Duodenal mucosa (tissue), 2 donors: ENCODE results near the gene HPSE2.

Experiments
- H3K27ac ChIP-seq: one replicate; pipeline ENCODE4 v1.7.0; 2013; ENCODE audit warnings: low read depth, low read length
- H3K27me3 ChIP-seq, 2 donors: one replicate each; pipeline ENCODE4 v1.7.0; 2013; ENCODE audit warnings: low read length in 2 of 2, control low read depth in 1 of 2; ENCODE audit not compliant: insufficient read depth in 2 of 2, control insufficient read depth in 1 of 2
- H3K36me3 ChIP-seq, 2 donors: one replicate each; pipeline ENCODE4 v1.7.0; 2013; ENCODE audit warnings: low read length in 2 of 2, control low read depth in 1 of 2; ENCODE audit not compliant: insufficient read depth in 2 of 2, control insufficient read depth in 1 of 2
- H3K4me1 ChIP-seq, 2 donors: one replicate each; pipeline ENCODE4 v1.7.0; 2013; ENCODE audit warnings: low read length in 2 of 2, control low read depth in 1 of 2; ENCODE audit not compliant: insufficient read depth in 2 of 2, control insufficient read depth in 1 of 2
- H3K4me3 ChIP-seq, 2 donors: one replicate each; pipeline ENCODE4 v1.7.0; 2013; ENCODE audit warnings: low read length in 2 of 2, low read depth in 1 of 2
- H3K9ac ChIP-seq, 2 donors: one replicate each; pipeline ENCODE4 v1.7.0; 2013; ENCODE audit warnings: low read length in 2 of 2, low read depth in 1 of 2
- H3K9me3 ChIP-seq, 2 donors: one replicate each; pipeline ENCODE4 v1.7.0; 2013; ENCODE audit warnings: low read length in 2 of 2, control low read depth in 1 of 2; ENCODE audit not compliant: control insufficient read depth in 1 of 2

Gene HPSE2

DNA sequence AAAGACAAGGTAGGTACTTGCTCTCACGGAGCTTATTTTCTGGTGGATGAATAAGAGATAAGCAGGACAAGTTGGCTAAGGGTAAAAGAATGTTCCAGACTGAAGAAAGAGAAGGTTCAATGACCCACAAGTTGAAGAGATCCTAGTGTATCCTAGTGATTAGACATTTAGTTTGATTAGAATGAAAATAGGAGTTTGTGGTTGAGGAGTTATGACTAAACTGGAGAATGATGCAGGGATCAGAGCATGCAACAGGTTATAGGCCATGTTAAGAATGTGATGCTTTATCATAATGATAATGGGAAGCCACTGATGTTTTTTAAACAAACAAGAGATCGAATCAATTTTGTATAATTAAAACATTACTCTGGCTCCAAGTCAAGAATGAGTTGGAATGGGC is 357.2 kb downstream of the HPSE2 start:
- Histone ChIP-seq H3K4me1 (no peaks in the 10 kb centered on the region), H3K9me3 (no peaks in the 10 kb centered on the region), H3K9ac (no peak overlapping the region), H3K27me3 (no peaks in the 10 kb centered on the region), H3K4me3 (no peak overlapping the region), H3K27ac (no peak overlapping the region), H3K36me3 (no peaks in the 10 kb centered on the region)

DNA sequence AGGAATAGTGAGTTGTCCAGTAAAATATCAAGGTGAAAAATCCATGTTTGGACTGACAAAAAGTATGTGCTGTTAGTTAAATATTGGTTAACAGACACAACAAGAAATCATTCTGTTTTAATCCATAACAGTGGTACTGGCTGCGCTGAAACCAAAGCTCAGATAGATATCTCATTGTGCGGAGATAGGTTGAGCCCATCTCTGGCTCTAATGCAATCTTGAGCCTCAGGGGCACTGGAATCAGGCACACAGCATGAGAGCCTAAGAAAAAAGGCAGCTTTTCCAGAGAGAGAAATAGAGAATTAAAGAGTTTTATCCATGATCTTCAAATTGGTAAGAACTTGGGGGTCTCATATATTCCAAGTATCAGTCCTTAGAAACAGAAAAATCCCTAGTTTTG is 373.7 kb downstream of the HPSE2 start:
- no peak overlapping the region for H3K4me3 ChIP-seq
- H3K9me3 ChIP-seq: no peaks in the 10 kb centered on the region
- no peak overlapping the region for H3K27ac ChIP-seq
- no peaks in the 10 kb centered on the region for H3K27me3 ChIP-seq
- no peak overlapping the region for H3K9ac ChIP-seq
- H3K4me1 ChIP-seq: no peaks in the 10 kb centered on the region
- H3K36me3 ChIP-seq: no peaks in the 10 kb centered on the region

DNA sequence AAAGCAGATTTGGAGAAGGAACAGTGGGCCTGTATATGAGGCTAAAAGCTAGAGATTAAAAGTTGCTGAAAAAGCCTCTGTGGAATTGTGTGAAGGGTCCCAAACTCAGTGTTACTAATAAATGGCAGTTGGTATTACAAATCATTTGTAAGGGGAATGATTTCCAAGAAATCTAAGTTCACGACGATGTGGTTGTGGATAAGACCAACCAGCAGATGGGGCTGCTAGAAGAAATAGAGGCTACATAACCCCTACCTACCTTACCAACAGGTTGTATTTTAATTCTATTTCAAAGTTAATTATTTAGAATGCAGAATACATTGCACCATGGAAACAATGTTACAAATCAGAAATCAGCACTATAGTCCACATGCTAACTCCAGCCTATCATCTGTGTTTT is 377.1 kb downstream of the HPSE2 start:
- H3K4me1 ChIP-seq: no peaks in the 10 kb centered on the region
- H3K27ac ChIP-seq: no peak overlapping the region
- H3K4me3 ChIP-seq: no peak overlapping the region
- no peaks in the 10 kb centered on the region for H3K27me3 ChIP-seq
- H3K9me3 ChIP-seq: no peaks in the 10 kb centered on the region
- H3K9ac ChIP-seq: no peak overlapping the region
- no peaks in the 10 kb centered on the region for H3K36me3 ChIP-seq

DNA sequence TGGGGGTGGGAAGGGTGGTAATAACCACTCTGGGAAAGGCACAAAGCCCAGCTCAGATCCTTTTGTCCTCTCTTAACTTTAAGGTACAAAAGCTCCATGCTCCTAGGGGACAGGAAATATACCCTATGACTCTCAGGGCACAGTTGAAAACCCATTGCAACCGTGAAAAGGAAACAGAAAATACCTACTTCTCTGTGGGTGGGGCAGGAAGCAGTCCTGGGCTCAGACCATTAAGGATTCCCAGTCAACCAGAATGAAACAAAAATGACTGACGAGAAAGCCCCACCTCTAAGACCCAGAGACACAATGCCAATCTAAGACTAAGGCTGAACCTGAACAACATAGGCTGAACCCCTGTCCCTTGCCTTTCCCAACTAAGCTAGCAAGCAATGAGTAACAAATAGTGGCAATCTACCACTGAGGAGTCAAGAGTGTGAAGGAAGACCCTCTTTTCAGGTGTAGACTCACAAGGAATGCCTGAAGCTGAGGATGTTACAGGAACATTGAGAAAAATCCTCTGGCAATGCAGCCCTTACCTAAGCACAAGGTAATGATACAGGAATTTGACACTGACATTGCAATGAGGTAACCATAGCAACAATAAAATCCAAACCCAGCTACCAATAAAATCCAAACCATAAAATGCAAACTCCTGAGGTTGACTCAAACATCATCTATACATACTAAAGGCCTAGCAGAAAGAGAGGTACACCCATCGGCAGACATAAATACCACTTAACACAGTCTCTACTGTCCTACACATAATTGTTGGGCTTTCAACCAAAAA is 380.1 kb downstream of the HPSE2 start:
- no peak overlapping the region for H3K4me3 ChIP-seq
- H3K9me3 ChIP-seq: no peaks in the 10 kb centered on the region
- no peak overlapping the region for H3K9ac ChIP-seq
- no peaks in the 10 kb centered on the region for H3K4me1 ChIP-seq
- no peaks in the 10 kb centered on the region for H3K27me3 ChIP-seq
- H3K27ac ChIP-seq: no peak overlapping the region
- H3K36me3 ChIP-seq: no peaks in the 10 kb centered on the region

DNA sequence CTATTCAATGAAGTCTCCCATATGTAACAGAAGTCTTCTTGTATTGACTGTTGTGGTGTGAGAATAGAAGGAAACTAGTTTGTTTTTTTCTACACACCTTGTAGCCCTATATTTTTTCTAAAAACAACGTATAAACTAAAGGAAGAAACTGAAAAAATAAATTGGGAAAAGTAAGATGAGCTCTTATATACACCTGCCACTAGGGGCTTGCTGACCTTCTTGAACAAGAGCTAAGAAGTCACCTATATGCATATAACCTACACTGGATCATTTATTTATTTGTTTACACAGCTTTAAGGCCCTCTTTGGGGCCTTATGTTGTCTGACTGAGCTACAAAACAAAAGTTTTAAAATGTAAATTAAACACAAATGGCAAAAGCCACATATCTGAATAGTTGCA is 383.0 kb downstream of the HPSE2 start:
- Histone ChIP-seq H3K27me3 (no peaks in the 10 kb centered on the region), H3K9me3 (no peaks in the 10 kb centered on the region), H3K27ac (no peak overlapping the region), H3K4me1 (no peaks in the 10 kb centered on the region), H3K9ac (no peak overlapping the region), H3K4me3 (no peak overlapping the region), H3K36me3 (no peaks in the 10 kb centered on the region)

DNA sequence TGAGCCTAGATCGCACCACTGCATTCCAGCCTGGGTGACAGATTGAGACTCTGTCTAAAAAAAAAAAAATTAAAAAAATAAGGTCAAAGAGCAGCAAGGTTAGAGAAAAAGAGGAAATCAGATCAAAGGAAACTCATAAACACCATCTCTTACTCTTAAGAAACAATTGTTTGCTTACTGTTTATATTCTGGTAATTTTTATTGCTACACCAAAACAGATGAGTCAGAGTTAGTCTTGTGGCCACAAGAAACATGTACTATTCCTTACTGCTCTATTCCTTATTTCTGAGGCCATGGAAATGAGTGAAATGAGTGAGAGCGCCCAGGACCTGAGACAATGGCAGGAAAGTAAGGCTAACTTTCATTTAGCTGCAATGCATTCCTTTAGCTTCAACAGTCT is 387.3 kb downstream of the HPSE2 start:
- Histone ChIP-seq H3K27me3 (no peaks in the 10 kb centered on the region), H3K9me3 (no peaks in the 10 kb centered on the region), H3K36me3 (no peaks in the 10 kb centered on the region), H3K4me1 (no peaks in the 10 kb centered on the region), H3K27ac (no peak overlapping the region), H3K4me3 (no peak overlapping the region), H3K9ac (no peak overlapping the region)

DNA sequence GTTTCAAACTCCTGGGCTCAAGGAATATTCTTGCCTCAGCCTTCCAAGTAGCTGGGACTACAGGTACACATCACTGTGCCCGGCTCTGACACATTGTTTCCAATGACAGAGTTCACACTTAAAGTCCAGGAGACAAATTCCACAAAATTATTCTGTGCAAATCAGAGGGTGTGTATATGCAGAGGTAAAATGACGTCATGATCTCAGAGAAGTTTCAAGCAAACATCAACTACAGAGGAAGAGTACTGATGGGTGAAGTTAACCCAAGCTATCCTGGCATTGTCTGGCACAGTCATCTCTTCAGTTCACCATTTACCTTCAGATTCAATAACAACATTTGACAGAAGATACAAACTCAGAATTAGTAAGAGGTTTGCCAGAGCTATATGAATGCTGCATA is 388.9 kb downstream of the HPSE2 start:
- H3K4me1 ChIP-seq: no peaks in the 10 kb centered on the region
- no peaks in the 10 kb centered on the region for H3K9me3 ChIP-seq
- H3K27ac ChIP-seq: no peak overlapping the region
- no peak overlapping the region for H3K4me3 ChIP-seq
- H3K9ac ChIP-seq: no peak overlapping the region
- H3K36me3 ChIP-seq: no peaks in the 10 kb centered on the region
- H3K27me3 ChIP-seq: no peaks in the 10 kb centered on the region

DNA sequence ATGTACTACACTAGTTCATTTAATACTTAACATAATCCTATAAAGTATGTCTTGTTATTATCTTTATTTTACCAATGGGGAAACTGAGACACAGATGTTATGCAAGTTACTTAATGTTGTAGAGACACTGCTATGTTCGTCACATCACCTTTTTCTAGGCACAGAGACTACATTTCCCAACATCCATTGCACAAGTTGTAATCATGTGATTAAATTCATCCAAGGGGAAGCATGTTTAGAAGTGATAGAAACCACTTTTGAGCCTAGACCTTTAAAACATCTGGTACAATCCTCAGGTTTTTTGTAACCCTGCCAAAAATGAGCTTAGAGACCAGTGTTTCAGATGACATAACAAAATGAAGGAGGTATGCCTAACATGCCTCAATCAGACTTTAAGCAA is 402.1 kb downstream of the HPSE2 start:
- Histone ChIP-seq H3K27me3 (no peaks in the 10 kb centered on the region), H3K27ac (no peak overlapping the region), H3K36me3 (no peaks in the 10 kb centered on the region), H3K9ac (no peak overlapping the region), H3K9me3 (no peaks in the 10 kb centered on the region), H3K4me3 (no peak overlapping the region), H3K4me1 (no peaks in the 10 kb centered on the region)

DNA sequence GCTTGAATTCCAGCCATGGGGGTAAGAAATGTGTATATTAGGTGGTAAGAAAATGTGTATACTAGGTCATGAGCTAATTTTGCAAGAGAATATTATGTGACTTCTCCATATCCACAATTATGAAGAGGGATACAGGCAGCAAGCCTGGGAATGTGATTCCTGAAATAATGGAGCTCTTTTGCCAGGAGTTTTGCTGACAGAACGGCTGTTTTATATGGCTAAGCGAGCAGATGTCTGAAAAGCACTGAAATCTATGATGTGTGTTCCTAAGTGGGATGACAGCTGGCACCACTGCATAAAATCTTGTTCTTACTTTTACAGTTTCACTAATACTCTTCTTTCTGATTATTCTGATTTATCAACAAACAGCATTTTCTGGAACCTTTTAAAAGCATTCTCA is 402.9 kb downstream of the HPSE2 start:
- H3K27ac ChIP-seq: no peak overlapping the region
- no peak overlapping the region for H3K9ac ChIP-seq
- no peaks in the 10 kb centered on the region for H3K36me3 ChIP-seq
- H3K27me3 ChIP-seq: no peaks in the 10 kb centered on the region
- no peaks in the 10 kb centered on the region for H3K4me1 ChIP-seq
- no peaks in the 10 kb centered on the region for H3K9me3 ChIP-seq
- H3K4me3 ChIP-seq: no peak overlapping the region

DNA sequence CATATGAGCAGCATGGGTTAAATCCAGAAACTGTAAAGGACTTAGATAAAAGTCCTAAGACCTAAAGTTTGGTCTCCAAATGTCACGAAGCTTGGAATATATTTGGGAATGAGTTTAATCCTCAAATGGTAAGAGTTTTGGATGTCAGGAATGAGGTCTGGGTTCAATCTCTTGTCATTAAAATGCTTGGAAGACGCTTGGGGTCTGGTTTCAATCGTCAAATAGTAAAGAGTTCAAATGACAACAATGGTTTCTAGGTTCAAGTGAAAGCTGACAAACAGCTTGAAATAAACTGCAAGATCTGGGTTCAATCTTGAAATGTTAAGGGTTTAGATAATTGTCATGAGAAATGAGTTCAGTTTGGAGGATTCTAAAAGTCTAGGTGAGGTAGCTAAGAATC is 403.5 kb downstream of the HPSE2 start:
- no peak overlapping the region for H3K9ac ChIP-seq
- no peaks in the 10 kb centered on the region for H3K4me1 ChIP-seq
- no peaks in the 10 kb centered on the region for H3K27me3 ChIP-seq

DNA sequence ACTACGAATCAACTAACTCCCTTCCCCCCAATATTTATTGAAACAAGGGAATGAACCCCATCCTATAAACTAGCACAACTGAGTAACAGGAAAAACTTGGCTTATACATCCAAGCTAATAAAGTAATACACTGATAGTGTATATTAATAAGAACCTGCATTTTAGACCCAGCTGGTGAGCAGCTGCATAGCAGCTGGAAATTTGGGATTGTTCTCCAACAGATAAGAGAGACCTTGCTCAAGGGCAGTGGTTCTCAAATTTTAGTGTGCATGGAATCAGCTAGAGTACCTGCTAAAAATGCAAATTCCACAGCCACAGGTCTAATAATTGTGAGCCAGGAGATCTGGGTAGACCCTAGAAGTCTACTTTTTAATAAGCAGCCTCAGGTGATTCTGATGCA is 404.3 kb downstream of the HPSE2 start:
- H3K27ac ChIP-seq: no peak overlapping the region
- H3K36me3 ChIP-seq: no peaks in the 10 kb centered on the region
- no peak overlapping the region for H3K4me3 ChIP-seq

More for the DNA sequence above, 403.5 kb downstream of the HPSE2 start:
- no peak overlapping the region for H3K27ac ChIP-seq
- no peaks in the 10 kb centered on the region for H3K9me3 ChIP-seq
- no peak overlapping the region for H3K4me3 ChIP-seq
- no peaks in the 10 kb centered on the region for H3K36me3 ChIP-seq

More for the DNA sequence above, 404.3 kb downstream of the HPSE2 start:
- no peaks in the 10 kb centered on the region for H3K4me1 ChIP-seq
- H3K9me3 ChIP-seq: no peaks in the 10 kb centered on the region
- no peak overlapping the region for H3K9ac ChIP-seq
- no peaks in the 10 kb centered on the region for H3K27me3 ChIP-seq
